SU-DHL-6 (cell line): ENCODE data around the gene TP53BP1.
A peak's percentile ranks its signal among the peaks of the same experiment; 100 is the strongest.

ENCODE experiments used
- H2AFZ ChIP-seq: fragments of 200-600 bp; sonication (generic); 2 replicates; pipeline ENCODE4 v1.6.1; 2014; ENCODE audit warnings: low read depth, mild to moderate bottlenecking, moderate library complexity, mixed read lengths, antibody characterized with exemption, low read length; ENCODE audit not compliant: severe bottlenecking
- H3F3A ChIP-seq: fragments of 200-600 bp; shearing (Covaris generic); 2 replicates; pipeline ENCODE4 v1.6.0; 2016; ENCODE audit warnings: antibody characterized with exemption, mild to moderate bottlenecking; ENCODE audit not compliant: insufficient read depth
- H3K27ac ChIP-seq: fragments of 200-600 bp; sonication (generic); 2 replicates; pipeline ENCODE4 v1.5.1; 2016; ENCODE audit warnings: low read depth, mild to moderate bottlenecking, low read length, moderate library complexity, mixed read lengths
- H3K27me3 ChIP-seq: fragments of 200-600 bp; sonication (generic), shearing (Covaris generic); 2 replicates; pipeline ENCODE4 v1.6.0; 2014; ENCODE audit warnings: mild to moderate bottlenecking, low read length
- H3K36me3 ChIP-seq: fragments of 200-600 bp; sonication (generic); 2 replicates; pipeline ENCODE4 v1.6.1; 2014; ENCODE audit warnings: mild to moderate bottlenecking, low read length, mixed read lengths
- H3K4me2 ChIP-seq: fragments of 300-600, 200-600 bp; shearing (Covaris generic), sonication (generic); 2 replicates; pipeline ENCODE4 v1.6.0; 2014; ENCODE audit warnings: low read length, low read depth, mild to moderate bottlenecking; ENCODE audit not compliant: poor library complexity, severe bottlenecking
- H3K4me3 ChIP-seq: fragments of 200-600 bp; sonication (generic); 2 replicates; pipeline ENCODE4 v1.5.1; 2014; ENCODE audit warnings: antibody characterized with exemption, low read length, mild to moderate bottlenecking, mixed read lengths; ENCODE audit not compliant: insufficient read depth, poor library complexity, severe bottlenecking
- H3K79me2 ChIP-seq: fragments of 200-600 bp; sonication (generic); 2 replicates; pipeline ENCODE4 v1.6.1; 2014; ENCODE audit warnings: mild to moderate bottlenecking, low read length, moderate library complexity; ENCODE audit not compliant: insufficient read depth
- H3K9ac ChIP-seq: fragments of 200-600 bp; sonication (generic); 2 replicates; pipeline ENCODE4 v1.7.0; 2014; ENCODE audit warnings: mild to moderate bottlenecking, low read length
- H3K9me2 ChIP-seq: fragments of 200-600 bp; sonication (generic); replicated peaks from 2 replicates; pipeline ENCODE4 v1.6.1; 2014; ENCODE audit warnings: low read length; ENCODE audit not compliant: insufficient read depth
- H3K9me3 ChIP-seq: fragments of 200-600 bp; sonication (generic); 2 replicates; pipeline ENCODE4 v1.6.1; 2014; ENCODE audit warnings: low read length, mixed read lengths; ENCODE audit not compliant: insufficient read depth
- H4K20me1 ChIP-seq: fragments of 200-600 bp; sonication (generic); 2 replicates; pipeline ENCODE4 v1.6.1; 2014; ENCODE audit warnings: low read depth, mild to moderate bottlenecking, antibody characterized with exemption, low read length, moderate library complexity, mixed read lengths
- EZH2phosphoT487 ChIP-seq: fragments of 200-600 bp; sonication (generic), shearing (Covaris generic); conservative IDR thresholded peaks from 2 replicates; pipeline ENCODE4 v1.6.1; 2018; ENCODE audit warnings: mild to moderate bottlenecking, antibody characterized with exemption, low read length, moderate library complexity, mixed read lengths
- TF ChIP-seq, protein P1 (sequence below): fragments of 200-600 bp; sonication (generic); IDR thresholded peaks from one replicate; pipeline ENCODE4 v1.5.1; 2017; ENCODE audit warnings: antibody characterized with exemption, mild to moderate bottlenecking, low read length, moderate library complexity; ENCODE audit not compliant: insufficient read depth, poor library complexity, severe bottlenecking

Gene TP53BP1

GRCh38 chr15:43499635-43500034 lies 6.7 kb upstream of the TP53BP1 start:
- Histone ChIP-seq H3K79me2 (no peaks in the 10 kb centered on the region), H3K27ac (no peak overlapping the region), H3K9me2 (no peaks in the 10 kb centered on the region), H3K4me3 (no peak overlapping the region), H2AFZ (no peak overlapping the region), H3K36me3 (no peaks in the 10 kb centered on the region), H3F3A (no peaks in the 10 kb centered on the region), H3K9me3 (no peaks in the 10 kb centered on the region), H3K27me3 (no peaks in the 10 kb centered on the region), H4K20me1 (no peaks in the 10 kb centered on the region), H3K4me2 (no peak overlapping the region), H3K9ac (no peak overlapping the region)
- TF ChIP-seq EZH2phosphoT487: no peak
- TF ChIP-seq, protein P1, sequence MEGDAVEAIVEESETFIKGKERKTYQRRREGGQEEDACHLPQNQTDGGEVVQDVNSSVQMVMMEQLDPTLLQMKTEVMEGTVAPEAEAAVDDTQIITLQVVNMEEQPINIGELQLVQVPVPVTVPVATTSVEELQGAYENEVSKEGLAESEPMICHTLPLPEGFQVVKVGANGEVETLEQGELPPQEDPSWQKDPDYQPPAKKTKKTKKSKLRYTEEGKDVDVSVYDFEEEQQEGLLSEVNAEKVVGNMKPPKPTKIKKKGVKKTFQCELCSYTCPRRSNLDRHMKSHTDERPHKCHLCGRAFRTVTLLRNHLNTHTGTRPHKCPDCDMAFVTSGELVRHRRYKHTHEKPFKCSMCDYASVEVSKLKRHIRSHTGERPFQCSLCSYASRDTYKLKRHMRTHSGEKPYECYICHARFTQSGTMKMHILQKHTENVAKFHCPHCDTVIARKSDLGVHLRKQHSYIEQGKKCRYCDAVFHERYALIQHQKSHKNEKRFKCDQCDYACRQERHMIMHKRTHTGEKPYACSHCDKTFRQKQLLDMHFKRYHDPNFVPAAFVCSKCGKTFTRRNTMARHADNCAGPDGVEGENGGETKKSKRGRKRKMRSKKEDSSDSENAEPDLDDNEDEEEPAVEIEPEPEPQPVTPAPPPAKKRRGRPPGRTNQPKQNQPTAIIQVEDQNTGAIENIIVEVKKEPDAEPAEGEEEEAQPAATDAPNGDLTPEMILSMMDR: no peak

DNA sequence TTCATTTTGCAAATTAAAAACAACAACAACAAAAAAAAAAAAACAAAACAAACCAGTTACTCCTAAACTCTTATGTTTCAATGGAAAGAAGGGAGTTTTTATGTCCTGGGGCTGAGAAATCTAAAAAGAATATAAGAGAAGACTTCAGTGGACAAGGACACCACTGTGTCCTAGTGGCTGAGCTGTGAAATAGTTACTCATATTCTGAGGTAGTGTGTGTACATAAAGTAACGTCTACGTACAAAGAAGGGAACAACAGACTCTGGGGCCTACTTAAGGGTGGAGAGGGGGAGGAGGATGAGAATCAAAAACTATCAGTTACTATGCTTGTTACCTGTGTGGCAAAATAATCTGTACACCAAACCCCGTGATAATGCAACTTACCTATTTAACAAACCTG lies 6.0 kb upstream of the TP53BP1 start:
- no peak overlapping the region for H2AFZ ChIP-seq
- no peak for TF ChIP-seq EZH2phosphoT487
- TF ChIP-seq, protein P1: no peak

DNA sequence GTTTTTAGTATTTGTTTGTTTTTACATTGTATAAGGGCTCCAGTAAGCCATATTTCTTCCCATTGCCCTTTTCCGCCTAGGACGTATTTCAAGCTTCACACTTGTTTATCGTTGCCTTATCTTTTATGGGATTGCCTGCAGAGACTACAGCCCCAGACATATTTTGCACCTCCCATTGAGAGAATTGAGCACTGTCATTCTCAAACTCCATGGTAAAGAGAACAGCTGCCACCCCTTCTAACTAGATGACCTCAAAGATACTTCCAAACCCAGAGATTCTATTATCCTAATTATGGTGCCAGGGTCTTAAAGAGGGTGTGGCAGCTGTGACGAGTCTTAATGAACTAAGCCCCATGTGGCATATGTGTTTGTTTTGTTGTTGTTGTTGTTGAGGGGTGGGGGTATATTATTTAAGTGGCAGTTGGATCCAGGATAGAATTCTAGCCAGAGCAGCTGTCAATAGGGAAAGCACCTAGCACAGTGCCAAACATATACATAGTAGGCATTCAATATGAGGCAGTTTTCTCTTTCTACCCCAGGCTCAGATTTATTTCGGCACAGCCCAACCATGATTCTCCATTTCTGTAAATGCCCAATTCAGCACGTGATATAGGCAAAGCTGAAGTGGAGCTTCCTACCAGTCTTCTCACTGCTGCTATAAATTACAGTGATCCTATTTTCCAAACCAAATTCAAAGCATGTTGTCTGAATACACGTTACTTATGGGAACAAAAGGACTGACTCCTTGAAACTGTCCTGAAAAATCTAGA lies 932 bp upstream of the TP53BP1 start:
- H3K9me2 ChIP-seq: no peaks in the 10 kb centered on the region
- H3K36me3 ChIP-seq: no peaks in the 10 kb centered on the region
- TF ChIP-seq, protein P1: no peak
- no peak for TF ChIP-seq EZH2phosphoT487
- no peaks in the 10 kb centered on the region for H3K79me2 ChIP-seq
- H3K27ac ChIP-seq: no peak overlapping the region
- peak overlapping the region; percentile 67 for H3K9ac ChIP-seq
- H3K9me3 ChIP-seq: no peaks in the 10 kb centered on the region
- H3K4me3 ChIP-seq: peak overlapping the region; percentile 76
- H4K20me1 ChIP-seq: no peaks in the 10 kb centered on the region
- H2AFZ ChIP-seq: peak overlapping the region; percentile 98
- peak overlapping the region; percentile 77 for H3K4me2 ChIP-seq
- H3K27me3 ChIP-seq: no peaks in the 10 kb centered on the region
- H3F3A ChIP-seq: no peaks in the 10 kb centered on the region

More for the DNA sequence above, 6.0 kb upstream of the TP53BP1 start:
- Histone ChIP-seq H3K27ac (no peak overlapping the region), H3K4me3 (no peak overlapping the region), H3F3A (no peaks in the 10 kb centered on the region), H3K9me2 (no peaks in the 10 kb centered on the region), H3K36me3 (no peaks in the 10 kb centered on the region), H3K9me3 (no peaks in the 10 kb centered on the region), H4K20me1 (no peaks in the 10 kb centered on the region), H3K9ac (no peak overlapping the region), H3K79me2 (no peaks in the 10 kb centered on the region), H3K27me3 (no peaks in the 10 kb centered on the region), H3K4me2 (no peak overlapping the region)
